ENCODE measurements around the gene NTM.

DNA sequence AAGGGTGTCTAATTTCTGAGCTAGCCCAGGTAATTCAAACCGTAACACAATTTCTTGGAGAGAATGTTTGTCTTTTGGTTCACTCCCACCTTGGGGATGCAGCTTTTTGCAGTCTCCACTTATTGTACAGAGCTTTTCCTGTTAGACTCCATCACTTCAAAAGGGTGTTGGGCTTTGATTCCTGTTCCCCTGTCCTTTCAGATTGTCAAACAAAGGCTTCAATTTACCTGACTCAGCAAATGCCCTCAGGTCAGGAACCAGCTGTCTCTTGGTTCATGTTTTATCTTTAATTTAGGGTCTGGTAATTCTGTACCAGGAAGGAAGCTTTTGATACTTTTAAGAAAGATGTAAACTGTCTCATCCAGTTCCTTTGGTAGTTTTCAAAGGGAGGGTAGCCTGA is 880.6 kb downstream of the NTM start:
- TF ChIP-seq, protein P1, sequence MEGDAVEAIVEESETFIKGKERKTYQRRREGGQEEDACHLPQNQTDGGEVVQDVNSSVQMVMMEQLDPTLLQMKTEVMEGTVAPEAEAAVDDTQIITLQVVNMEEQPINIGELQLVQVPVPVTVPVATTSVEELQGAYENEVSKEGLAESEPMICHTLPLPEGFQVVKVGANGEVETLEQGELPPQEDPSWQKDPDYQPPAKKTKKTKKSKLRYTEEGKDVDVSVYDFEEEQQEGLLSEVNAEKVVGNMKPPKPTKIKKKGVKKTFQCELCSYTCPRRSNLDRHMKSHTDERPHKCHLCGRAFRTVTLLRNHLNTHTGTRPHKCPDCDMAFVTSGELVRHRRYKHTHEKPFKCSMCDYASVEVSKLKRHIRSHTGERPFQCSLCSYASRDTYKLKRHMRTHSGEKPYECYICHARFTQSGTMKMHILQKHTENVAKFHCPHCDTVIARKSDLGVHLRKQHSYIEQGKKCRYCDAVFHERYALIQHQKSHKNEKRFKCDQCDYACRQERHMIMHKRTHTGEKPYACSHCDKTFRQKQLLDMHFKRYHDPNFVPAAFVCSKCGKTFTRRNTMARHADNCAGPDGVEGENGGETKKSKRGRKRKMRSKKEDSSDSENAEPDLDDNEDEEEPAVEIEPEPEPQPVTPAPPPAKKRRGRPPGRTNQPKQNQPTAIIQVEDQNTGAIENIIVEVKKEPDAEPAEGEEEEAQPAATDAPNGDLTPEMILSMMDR (IDR thresholded peaks at IDR 0.05; ENCODE audit: low read length) = no peak
- no peak for TF ChIP-seq EZH2 (IDR thresholded peaks at IDR 0.05; ENCODE audit: borderline replicate concordance, low read length)

Data from OCI-LY1 (cell line).